HG03460 (cell line): ENCODE results near the gene ZNF358.

ENCODE experiments used
- ATAC-seq: cut with Tn5 transposase; IDR thresholded peaks from one replicate; pipeline ENCODE4 v1.9.1; 2021; ENCODE audit not compliant: unreplicated experiment

ZNF358 gene

GRCh38 chr19:7554990-7555864 lies 39.3 kb downstream of the ZNF358 start:
- no peak for ATAC-seq

DNA sequence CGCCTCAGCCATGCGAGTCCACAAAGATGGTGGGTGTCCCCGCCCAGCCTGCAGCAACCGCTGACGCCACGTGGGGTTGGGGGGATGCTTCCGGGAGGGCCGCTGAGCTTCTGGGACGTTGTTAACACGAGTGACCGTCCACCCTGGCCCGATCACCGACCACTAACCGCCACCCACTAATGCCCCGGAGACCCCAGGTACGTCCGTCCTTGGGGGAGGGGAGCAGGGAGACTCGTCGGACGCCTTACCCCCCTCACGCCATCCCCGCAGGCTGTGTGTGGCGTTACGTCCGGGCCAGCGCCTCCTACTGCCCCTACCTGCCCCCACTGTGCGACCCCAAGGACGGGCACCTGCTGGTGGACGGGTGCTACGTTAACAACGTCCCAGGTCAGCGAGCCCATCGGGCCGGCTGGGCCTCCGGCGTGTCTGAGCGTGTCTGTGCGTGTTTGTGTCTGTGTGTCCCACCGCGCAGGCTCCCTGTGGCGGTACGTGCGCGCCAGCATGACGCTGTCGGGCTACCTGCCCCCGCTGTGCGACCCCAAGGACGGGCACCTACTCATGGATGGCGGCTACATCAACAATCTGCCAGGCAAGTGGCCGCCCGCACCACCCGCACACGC lies 40.9 kb downstream of the ZNF358 start:
- ATAC-seq, result no peak

- no peak for ATAC-seq
These were observed 42.8 kb downstream of the ZNF358 start for GRCh38 chr19:7558667-7559066.

DNA sequence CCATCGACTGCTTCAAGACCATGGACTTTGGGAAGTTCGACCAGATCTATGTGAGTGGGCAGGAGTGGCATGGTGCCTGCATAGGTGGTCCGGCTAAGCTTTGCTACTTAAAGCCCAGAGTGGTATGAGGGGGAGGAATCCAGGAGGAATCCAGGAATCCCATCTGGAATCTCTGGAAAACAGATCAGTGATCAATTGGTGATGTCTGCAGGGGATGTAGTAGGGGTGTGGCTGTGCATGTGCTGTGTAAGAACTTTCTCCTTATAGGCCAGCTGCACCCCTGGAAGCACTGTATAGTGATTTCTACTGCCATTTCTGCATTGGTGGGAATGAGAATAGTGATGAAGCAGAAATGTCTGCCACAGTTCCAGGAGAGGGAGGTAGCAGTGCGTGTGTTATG lies 43.2 kb downstream of the ZNF358 start:
- ATAC-seq, result no peak

DNA sequence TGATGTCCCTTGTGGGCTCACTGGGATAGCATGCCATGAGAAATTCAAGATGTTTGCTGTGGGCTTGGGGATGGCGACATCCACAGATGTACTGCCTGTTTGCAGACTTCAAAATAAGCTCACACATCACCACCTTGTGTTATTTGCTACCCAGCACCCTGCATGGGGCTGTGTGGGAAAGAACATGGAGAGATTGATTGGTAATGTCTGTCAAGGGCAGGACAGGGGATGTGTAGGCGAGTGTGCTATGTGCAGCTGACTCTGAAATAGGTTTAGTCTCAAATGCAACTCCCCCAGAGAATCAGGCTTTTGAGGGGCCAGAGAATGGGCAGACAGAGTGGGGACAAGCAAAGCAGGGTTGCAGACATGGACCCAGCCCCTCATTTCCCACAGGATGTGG lies 44.4 kb downstream of the ZNF358 start:
- ATAC-seq, result no peak

- no peak for ATAC-seq
These were observed 45.4 kb downstream of the ZNF358 start for GRCh38 chr19:7561325-7561724.

DNA sequence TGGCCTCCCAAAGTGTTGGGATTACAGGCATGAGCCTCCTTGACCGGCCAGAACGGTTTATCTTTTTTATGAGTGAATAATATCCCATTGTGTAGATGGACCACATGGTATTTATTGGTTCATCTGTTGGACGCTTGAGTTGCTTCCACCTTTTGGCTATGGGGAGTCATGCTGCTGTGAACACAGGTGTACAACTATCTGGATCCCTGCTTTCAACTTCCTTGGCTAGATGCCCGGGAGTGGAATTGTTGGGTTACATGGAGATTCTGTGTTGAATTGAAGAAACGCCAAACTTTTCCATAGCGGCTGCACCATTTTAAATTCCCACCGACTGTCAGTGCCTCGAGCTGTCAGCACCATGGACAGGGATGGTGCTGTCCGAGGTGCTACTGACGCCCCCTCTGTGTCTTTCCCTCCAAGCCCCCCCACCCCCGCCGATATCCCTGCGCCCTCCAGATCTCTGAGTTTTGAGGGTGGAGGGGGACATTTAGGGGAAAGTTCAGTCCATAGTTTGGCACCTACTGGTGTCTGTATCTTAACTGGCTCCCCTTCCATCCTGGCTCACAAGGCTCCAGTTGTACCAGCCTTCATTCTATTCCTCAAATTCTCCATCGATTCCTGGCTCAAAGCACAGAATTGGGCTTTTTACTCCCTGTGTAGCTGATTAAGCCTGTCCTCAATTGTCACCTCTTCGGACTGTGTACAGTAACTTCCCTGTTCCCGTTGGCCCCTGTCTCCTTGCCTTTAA lies 46.9 kb downstream of the ZNF358 start:
- ATAC-seq, result no peak

- ATAC-seq, result no peak
These were observed 49.0 kb downstream of the ZNF358 start for GRCh38 chr19:7564866-7565265.

GRCh38 chr19:7565332-7565731 lies 49.4 kb downstream of the ZNF358 start:
- no peak for ATAC-seq
